ENCODE results near the gene PTPRN2.
"Not testable (repeated sequence)": the region's sequence is repeated elsewhere in the genome, so short reads cannot be mapped to it uniquely, and the experiment has no call there.

Gene PTPRN2

GRCh38 chr7:158295966-158296797 is 291.4 kb downstream of the PTPRN2 start:
- H3K4me3 ChIP-seq (ENCODE audit: low read depth, low read length) = no peak overlapping the region
- TF ChIP-seq CTCF (IDR thresholded peaks at IDR 0.05; ENCODE audit: control insufficient read depth, extremely low read depth, insufficient read depth) = no peak
- DNase-seq (ENCODE audit: low read depth) = no peak

- not testable (repeated sequence) for H3K4me3 ChIP-seq (ENCODE audit: low read depth, low read length); DNase-seq (ENCODE audit: low read depth)
Measured at GRCh38 chr7:158294468-158295215, 293.0 kb downstream of the PTPRN2 start.

GRCh38 chr7:158292948-158293347 is 294.7 kb downstream of the PTPRN2 start:
- no peak for TF ChIP-seq CTCF (IDR thresholded peaks at IDR 0.05; ENCODE audit: control insufficient read depth, extremely low read depth, insufficient read depth)
- no peak for DNase-seq (ENCODE audit: low read depth)
- no peak overlapping the region for H3K4me3 ChIP-seq (ENCODE audit: low read depth, low read length)

GRCh38 chr7:158291998-158292397 is 295.6 kb downstream of the PTPRN2 start:
- TF ChIP-seq CTCF (IDR thresholded peaks at IDR 0.05; ENCODE audit: control insufficient read depth, extremely low read depth, insufficient read depth) = no peak
- no peak overlapping the region for H3K4me3 ChIP-seq (ENCODE audit: low read depth, low read length)
- no peak for DNase-seq (ENCODE audit: low read depth)

- no peak for TF ChIP-seq CTCF (IDR thresholded peaks at IDR 0.05; ENCODE audit: control insufficient read depth, extremely low read depth, insufficient read depth)
Measured at GRCh38 chr7:158289761-158290523, 297.7 kb downstream of the PTPRN2 start.

GRCh38 chr7:158289231-158289630 is 298.4 kb downstream of the PTPRN2 start:
- H3K4me3 ChIP-seq (ENCODE audit: low read depth, low read length) = no peak overlapping the region
- TF ChIP-seq CTCF (IDR thresholded peaks at IDR 0.05; ENCODE audit: control insufficient read depth, extremely low read depth, insufficient read depth) = no peak
- DNase-seq (ENCODE audit: low read depth) = no peak

More at GRCh38 chr7:158289761-158290523, 297.7 kb downstream of the PTPRN2 start:
- DNase-seq (ENCODE audit: low read depth) = no peak
- H3K4me3 ChIP-seq (ENCODE audit: low read depth, low read length) = no peak overlapping the region

GRCh38 chr7:158286210-158286609 is 301.4 kb downstream of the PTPRN2 start:
- no peak overlapping the region for H3K4me3 ChIP-seq (ENCODE audit: low read depth, low read length)
- TF ChIP-seq CTCF (IDR thresholded peaks at IDR 0.05; ENCODE audit: control insufficient read depth, extremely low read depth, insufficient read depth) = no peak
- no peak for DNase-seq (ENCODE audit: low read depth)

Data from LNCaP clone FGC (cell line).